Smooth muscle cell (in vitro differentiated cells): ENCODE data around the gene OTUD5. TPM values are rescaled to one million over a fixed set of nuclear protein-coding genes. Genes with fewer than 3 reads are reported as not detected.

Experiments
- DNase-seq: peaks from one replicate; lab custom pipeline; 2025; ENCODE audit not compliant: unreplicated experiment; lab: John Stamatoyannopoulos, UW
- H2AFZ ChIP-seq: fragments of 200-600 bp; sonication (generic); 2 replicates; pipeline ENCODE4 v1.6.0; 2016; ENCODE audit warnings: antibody characterized with exemption, low read depth, mild to moderate bottlenecking
- H3F3A ChIP-seq: fragments of 200-600 bp; sonication (generic); 2 replicates; pipeline ENCODE4 v1.6.0; 2017; ENCODE audit warnings: antibody characterized with exemption, low read depth
- H3K27ac ChIP-seq: fragments of 200-600 bp; sonication (generic); 2 replicates; pipeline ENCODE4 v1.5.1; 2016; ENCODE audit warnings: low read depth, mild to moderate bottlenecking
- H3K27me3 ChIP-seq: fragments of 200-600 bp; sonication (generic); 2 replicates; pipeline ENCODE4 v1.6.1; 2016; ENCODE audit warnings: low read depth, mild to moderate bottlenecking
- H3K36me3 ChIP-seq: fragments of 200-600 bp; sonication (generic); 2 replicates; pipeline ENCODE4 v1.5.1; 2016; ENCODE audit warnings: low read depth
- H3K4me1 ChIP-seq: fragments of 200-600 bp; sonication (generic); 2 replicates; pipeline ENCODE4 v1.5.1; 2016; ENCODE audit warnings: low read depth
- H3K4me2 ChIP-seq: fragments of 200-600 bp; sonication (generic); 2 replicates; pipeline ENCODE4 v1.6.0; 2016; ENCODE audit warnings: mild to moderate bottlenecking
- H3K4me3 ChIP-seq: fragments of 200-600 bp; sonication (generic); 2 replicates; pipeline ENCODE4 v1.5.1; 2016; ENCODE audit warnings: mild to moderate bottlenecking
- H3K79me2 ChIP-seq: fragments of 200-600 bp; sonication (generic); 2 replicates; pipeline ENCODE4 v1.6.0; 2016; ENCODE audit warnings: low read depth, mild to moderate bottlenecking
- H3K9ac ChIP-seq: fragments of 200-600 bp; sonication (generic); 2 replicates; pipeline ENCODE4 v1.6.0; 2016; ENCODE audit warnings: low read depth
- H3K9me3 ChIP-seq: fragments of 200-600 bp; sonication (generic); replicated peaks from 2 replicates; pipeline ENCODE4 v1.5.1; 2016; ENCODE audit warnings: low read depth
- H4K20me1 ChIP-seq: fragments of 200-600 bp; sonication (generic); 2 replicates; pipeline ENCODE4 v1.6.0; 2016; ENCODE audit warnings: low read depth
- WGBS: methylation state at CpG from one replicate; pipeline ENCODE4 v1.1.7; 2016; ENCODE audit warnings: low lambda C conversion rate; 5-methylcytosine and 5-hydroxymethylcytosine counted together
- polyA plus RNA-seq: library from polyadenylated mRNA; unstranded; fragments of >200 nt; fragmentation: Nextera tagmentation; extraction: Ambion mirVana; gene quantifications from 2 replicates; pipeline ENCODE4 v1.2.1, GENCODE V29; 2016
- total RNA-seq: library from RNA; depleted of rRNA; stranded (reverse); fragments of >200 nt; gene quantifications from 2 replicates; pipeline ENCODE4 v1.2.3, GENCODE V29; 2014
- TF ChIP-seq, protein P1 (sequence below): fragments of 200-600 bp; sonication (generic); IDR thresholded peaks from 2 replicates; pipeline ENCODE4 v1.5.1; 2017; ENCODE audit warnings: borderline replicate concordance, mild to moderate bottlenecking, antibody characterized with exemption; ENCODE audit not compliant: insufficient read depth, poor library complexity, severe bottlenecking

The OTUD5 gene
- total RNA-seq (30.7 and 36.1 TPM in 2 replicates), polyA plus RNA-seq (55.1 and 62.1 TPM in 2 replicates)

- peak within 1 kb of the TSS; percentile 88 for H3K4me2 ChIP-seq
- H2AFZ ChIP-seq = peak within 1 kb of the TSS; percentile 52
- DNase-seq = no peak
- no peaks in the 10 kb centered on the region for H3K36me3 ChIP-seq
- peaks cover 42% of the 10 kb centered on the region for H4K20me1 ChIP-seq
- no peaks in the 10 kb centered on the region for H3K4me1 ChIP-seq
- no peaks in the 10 kb centered on the region for H3K27me3 ChIP-seq
- no peaks in the 10 kb centered on the region for H3K9me3 ChIP-seq
- TF ChIP-seq, protein P1, sequence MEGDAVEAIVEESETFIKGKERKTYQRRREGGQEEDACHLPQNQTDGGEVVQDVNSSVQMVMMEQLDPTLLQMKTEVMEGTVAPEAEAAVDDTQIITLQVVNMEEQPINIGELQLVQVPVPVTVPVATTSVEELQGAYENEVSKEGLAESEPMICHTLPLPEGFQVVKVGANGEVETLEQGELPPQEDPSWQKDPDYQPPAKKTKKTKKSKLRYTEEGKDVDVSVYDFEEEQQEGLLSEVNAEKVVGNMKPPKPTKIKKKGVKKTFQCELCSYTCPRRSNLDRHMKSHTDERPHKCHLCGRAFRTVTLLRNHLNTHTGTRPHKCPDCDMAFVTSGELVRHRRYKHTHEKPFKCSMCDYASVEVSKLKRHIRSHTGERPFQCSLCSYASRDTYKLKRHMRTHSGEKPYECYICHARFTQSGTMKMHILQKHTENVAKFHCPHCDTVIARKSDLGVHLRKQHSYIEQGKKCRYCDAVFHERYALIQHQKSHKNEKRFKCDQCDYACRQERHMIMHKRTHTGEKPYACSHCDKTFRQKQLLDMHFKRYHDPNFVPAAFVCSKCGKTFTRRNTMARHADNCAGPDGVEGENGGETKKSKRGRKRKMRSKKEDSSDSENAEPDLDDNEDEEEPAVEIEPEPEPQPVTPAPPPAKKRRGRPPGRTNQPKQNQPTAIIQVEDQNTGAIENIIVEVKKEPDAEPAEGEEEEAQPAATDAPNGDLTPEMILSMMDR = no peak
- H3K27ac ChIP-seq = peak within 1 kb of the TSS; percentile 99
- H3K79me2 ChIP-seq = peaks cover 40% of the 10 kb centered on the region
- peaks cover 6% of the 10 kb centered on the region for H3F3A ChIP-seq
- 44% methylated on average over 30 of the region's 53 CpGs for whole genome bisulfite sequencing
- H3K9ac ChIP-seq = peak within 1 kb of the TSS; percentile 95
- peak within 1 kb of the TSS; percentile 61 for H3K4me3 ChIP-seq
Measured at GRCh38 chrX:48957477-48957826, at the start of gene OTUD5. Gene OTUD5 (minus strand): TSS chrX:48957607. CDS start chrX:48957570, 37 bp downstream.

DNA sequence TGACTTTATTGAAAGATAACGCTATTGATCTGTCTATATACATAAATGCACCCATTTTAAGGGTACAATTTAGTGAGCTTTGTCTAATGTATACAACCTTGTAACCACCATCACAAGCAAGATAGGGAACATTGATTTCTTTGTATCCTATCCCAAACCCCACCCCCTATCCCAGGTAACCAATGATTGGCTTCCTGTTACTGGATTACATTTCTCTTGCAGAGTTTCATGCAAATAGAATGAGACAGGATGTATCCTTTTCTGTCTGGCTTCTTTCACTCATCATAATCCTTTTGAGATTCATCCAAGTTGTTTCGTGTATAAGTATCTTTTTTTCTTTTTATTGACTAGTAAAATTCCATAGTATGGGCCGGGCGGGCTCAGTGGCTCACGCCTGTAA, 46.3 kb upstream of the OTUD5 start:
- Histone ChIP-seq H2AFZ (no peak overlapping the region), H3K4me3 (no peak overlapping the region), H3K4me1 (no peaks in the 10 kb centered on the region), H3K36me3 (peaks cover under 1% of the 10 kb centered on the region), H3K27me3 (no peaks in the 10 kb centered on the region), H3F3A (no peaks in the 10 kb centered on the region), H3K27ac (no peak overlapping the region), H3K9me3 (no peaks in the 10 kb centered on the region), H3K9ac (no peak overlapping the region), H4K20me1 (no peaks in the 10 kb centered on the region), H3K4me2 (no peak overlapping the region), H3K79me2 (peaks cover 14% of the 10 kb centered on the region)
- 91% methylated on average over 5 of the region's 5 CpGs for WGBS
- no peak for DNase-seq
- TF ChIP-seq, protein P1 = no peak

DNA sequence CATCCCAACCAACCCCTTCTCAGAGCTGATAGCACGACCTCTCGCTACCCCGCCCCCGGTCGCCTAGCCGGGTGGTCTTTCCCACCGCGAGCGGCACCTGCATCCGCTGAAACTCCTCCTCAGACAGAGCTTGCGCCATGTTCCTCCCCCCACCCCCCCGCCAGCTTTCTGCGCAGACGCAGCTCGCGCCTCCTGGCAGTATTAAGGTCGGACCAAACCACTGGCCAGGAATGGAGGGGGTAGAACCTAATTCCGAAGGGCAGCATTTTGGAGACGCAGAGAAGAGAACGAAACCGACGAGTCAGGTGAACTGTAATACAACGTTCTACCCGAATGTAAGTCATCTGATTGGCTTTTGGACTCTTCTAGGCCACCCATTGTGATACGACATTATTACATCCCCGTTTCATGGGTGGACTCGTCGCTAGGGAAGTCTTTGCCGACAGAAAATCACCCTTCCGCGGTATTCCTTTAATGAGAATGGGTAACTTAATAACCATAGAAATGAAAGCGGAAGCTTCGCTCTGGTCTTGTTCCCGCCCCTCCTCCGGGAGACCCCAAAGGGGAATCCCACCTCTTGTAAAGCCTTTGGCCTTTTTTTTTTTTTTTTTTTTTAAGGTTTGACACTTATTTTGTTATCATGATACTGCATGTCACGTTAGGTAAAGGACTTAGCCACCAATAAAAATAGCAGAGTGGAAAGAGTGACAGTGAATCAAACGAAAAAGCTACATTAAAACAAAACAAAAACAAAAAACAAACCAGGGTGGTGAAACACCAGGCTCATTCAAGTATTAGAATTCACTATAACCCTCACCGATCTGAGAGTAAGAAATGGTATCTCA, 44.9 kb upstream of the OTUD5 start, which contains the start of gene GRIPAP1:
Gene GRIPAP1, minus strand, starts transcription at position 174 of the 845 bp plus-strand sequence. Its CDS starts 35 bp downstream, at position 139.
- WGBS = 42% methylated on average over 38 of the region's 38 CpGs

More for the DNA sequence above, 44.9 kb upstream of the OTUD5 start, which contains the start of gene GRIPAP1:
- peak within 1 kb of the TSS; percentile 91 for H3K4me2 ChIP-seq
- peak within 1 kb of the TSS; percentile 79 for H3K4me3 ChIP-seq
- DNase-seq = peak; percentile 40
- TF ChIP-seq, protein P1 = no peak
- peak within 1 kb of the TSS; percentile 99 for H3K9ac ChIP-seq
- H3K36me3 ChIP-seq = peaks cover 3% of the 10 kb centered on the region
- peaks cover under 1% of the 10 kb centered on the region for H4K20me1 ChIP-seq
- peak within 1 kb of the TSS; percentile 98 for H3K27ac ChIP-seq
- H2AFZ ChIP-seq = peak within 1 kb of the TSS; percentile 94
- H3K9me3 ChIP-seq = no peaks in the 10 kb centered on the region
- H3K27me3 ChIP-seq = no peaks in the 10 kb centered on the region
- H3K79me2 ChIP-seq = peaks cover 14% of the 10 kb centered on the region
- H3F3A ChIP-seq = no peaks in the 10 kb centered on the region
- H3K4me1 ChIP-seq = no peaks in the 10 kb centered on the region
